ENCODE results near the gene PTGES3L. TPM values are rescaled to one million over a fixed set of nuclear protein-coding genes. Genes with fewer than 3 reads are reported as not detected.
"Not testable (repeated sequence)": the region's sequence is repeated elsewhere in the genome, so short reads cannot be mapped to it uniquely, and the experiment has no call there.

Gene PTGES3L
- total RNA-seq, 2 experiments from 2014 or later = 0.63 to 0.80 TPM

DNA sequence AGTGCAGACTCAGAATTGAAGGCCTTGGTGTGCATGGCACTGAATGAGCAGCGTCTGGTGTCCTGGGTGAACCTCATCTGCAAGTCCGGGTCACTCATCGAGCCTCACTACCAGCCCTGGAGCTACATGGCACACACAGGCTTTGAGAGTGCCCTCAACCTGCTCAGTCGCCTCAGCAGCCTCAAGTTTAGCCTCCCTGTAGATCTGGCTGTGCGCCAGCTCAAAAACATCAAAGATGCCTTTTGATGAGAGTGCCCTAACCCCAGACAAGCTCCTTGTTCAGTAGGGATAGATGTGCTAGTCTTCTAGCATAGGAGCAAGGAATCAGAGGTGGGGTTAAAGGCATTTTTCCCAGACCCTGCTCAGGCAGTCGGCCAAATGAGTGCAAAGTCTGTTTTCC is 11.6 kb upstream of the PTGES3L start:
- ChIA-PET POLR2A (no interaction called here), CTCF (no interaction called here)

DNA sequence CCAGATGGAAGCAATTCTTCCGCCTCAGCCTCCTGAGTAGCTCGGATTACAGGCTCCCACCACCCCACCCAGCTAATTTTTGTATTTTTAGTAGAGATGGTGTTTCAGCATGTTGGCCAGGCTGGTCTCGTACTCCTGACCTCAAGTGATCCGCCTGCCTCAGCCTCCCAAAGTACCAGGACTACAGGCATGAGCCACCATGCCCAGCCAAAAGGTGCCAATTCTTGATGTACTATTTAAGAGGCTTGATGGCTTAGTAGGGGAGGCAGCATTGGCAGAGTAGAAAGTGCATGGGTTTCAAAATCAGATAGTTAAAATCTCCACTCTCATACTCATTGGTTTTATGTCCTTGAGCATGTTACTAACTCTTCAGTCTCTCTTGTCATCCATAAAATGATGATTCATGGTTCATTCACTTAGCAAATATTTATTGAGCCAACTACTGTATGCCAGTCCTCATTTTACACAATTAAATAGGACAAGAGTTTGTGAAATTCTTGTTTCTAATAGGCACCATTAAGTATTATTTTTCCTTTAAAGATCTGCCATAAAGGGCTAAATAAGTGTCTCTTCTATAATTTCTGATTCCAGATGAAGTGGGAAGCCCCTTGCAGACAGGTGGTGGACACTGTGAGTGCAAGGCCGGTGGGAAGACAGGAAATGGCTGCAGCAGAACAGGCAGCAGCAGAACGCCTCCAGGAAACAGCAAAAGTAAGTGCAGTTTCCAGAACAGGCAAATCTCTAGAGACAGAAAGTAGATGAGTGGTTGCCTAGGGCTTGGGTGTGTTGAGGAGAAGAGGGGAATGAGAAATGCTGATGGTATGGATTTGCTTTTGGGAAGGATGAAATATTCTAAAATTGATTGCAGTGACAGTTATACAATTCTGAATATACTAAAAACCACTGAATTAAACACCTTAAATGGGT is 10.1 kb upstream of the PTGES3L start:
- CTCF ChIA-PET = no interaction called here
- POLR2A ChIA-PET = no interaction called here

DNA sequence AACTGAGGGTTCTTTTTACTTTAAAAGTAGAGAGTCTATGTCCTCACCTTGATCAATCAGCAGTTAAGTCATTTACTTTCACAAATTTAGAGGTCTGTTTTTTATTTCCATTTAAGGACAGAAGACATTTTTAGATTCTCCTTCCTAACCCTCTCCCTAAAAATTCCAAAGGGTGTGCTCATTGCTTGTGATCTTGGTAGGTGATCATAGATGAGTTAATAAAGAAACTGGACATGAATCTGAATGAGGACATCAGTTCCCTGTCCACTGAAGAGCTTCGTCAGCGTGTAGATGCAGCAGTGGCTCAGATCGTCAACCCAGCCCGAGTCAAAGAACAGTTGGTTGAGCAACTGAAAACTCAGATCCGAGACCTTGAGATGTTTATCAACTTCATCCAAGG is 9.3 kb upstream of the PTGES3L start:
- ChIA-PET POLR2A (no interaction called here), CTCF (no interaction called here)

DNA sequence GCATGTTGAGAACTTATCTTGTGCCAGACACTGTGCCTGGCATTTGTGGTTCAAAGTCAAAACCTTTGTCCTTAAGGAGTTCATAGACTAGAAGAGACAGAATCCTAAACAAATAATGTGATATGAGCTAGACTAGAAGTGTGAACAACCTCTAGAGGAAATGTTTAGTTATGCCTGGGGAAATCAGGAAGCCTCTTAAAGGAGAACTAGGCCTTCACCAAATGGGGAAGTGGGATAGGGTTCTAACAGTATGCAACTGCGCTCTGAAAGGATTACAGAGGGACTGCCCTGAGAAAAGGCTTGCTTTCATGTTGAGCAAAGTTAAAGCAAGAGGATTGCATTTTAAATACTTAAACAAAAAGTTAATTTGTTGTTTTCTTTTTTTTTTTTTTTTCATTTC is 5.3 kb upstream of the PTGES3L start:
- ChIA-PET CTCF (interaction anchor here (0.6 kb wide), 1 partner anchor 407 kb away, joined by 3 read pairs; no protein-coding TSS in a partner anchor), POLR2A (no interaction called here)

DNA sequence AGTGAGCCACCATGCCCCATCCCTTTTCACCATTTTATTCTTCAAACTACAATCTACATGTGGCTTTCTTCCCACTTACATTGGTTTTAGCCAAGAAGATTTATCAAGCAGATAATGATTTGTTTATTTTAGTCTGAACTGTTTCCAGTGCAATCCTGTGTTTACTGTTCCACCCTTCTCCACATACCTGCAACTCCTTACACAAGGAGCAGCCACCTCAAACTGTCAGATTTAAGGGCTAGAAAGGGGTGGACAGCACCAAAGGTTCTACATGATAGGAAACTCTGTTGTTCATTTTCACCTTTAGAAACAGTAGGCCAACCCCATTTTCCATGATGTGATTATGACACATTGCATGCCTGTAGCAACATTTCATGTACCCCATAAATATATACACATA is 2.4 kb upstream of the PTGES3L start:
- ChIA-PET CTCF (interaction anchor here (1.1 kb wide), 1 partner anchor 16 kb away, joined by 3 read pairs; the partner anchor contains the start of gene RPL27), POLR2A (no interaction called here)

DNA sequence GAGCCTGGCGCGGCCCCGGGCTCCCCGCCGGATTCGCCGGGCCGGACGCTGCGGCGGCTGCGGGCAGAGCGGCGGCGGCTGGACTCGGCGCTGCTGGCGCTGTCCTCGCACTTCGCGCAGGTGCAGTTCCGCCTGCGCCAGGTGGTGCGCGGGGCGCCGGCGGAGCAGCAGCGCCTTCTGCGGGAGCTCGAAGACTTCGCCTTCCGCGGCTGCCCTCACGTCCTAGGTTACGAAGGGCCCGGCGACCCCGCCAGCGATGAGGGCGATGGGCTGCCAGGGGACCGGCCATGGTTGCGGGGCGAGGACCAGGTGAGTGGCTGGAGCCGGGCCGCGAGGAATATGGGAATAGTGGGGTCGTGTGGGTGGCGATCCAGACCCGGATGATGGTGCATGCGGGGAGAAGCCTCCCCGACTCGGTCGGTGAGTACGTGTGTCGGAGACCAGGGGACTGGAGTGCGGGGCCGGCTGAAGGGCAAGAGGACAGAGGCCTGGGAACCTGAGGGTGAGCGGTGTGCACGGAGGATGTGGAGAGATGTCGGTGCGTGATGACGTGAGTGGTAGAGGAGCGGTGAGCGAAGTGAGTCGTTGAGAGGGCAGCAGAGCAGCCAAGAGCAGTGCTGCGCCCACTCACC is 1.0 kb upstream of the PTGES3L start:
- POLR2A ChIA-PET = interaction anchor here (1.0 kb wide), 1 partner anchor 17 kb away, joined by 9 read pairs; the partner anchor contains the start of gene RPL27
- CTCF ChIA-PET = interaction anchor here (0.7 kb wide), 1 partner anchor 17 kb away, joined by 3 read pairs; the partner anchor contains the start of gene RPL27

DNA sequence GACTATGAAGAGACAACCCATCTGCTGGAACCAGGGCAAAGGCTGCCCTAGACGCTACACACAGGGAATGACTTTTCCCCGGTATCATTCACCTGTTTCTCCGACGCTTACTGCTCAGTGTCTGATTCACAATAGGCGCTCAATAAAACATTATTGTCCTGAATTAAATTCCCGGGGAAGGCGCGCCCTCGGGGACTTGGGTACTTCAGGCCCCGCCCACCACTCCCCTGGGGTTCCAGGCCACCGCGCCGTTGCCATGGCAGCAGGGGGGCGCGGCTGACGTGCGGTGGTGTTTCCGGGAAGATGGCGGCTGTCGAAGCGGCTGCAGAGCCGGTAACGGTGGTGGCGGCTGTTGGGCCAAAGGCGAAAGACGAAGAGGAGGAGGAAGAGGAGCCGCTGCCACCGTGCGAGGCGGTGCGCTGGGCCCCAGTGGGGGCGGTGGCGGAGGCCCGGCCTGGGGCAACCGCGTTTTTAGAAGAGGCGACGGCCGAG is 440 bp upstream of the PTGES3L start, which contains the start of gene RUNDC1:
TSS of gene RUNDC1 (plus strand) at position 292 of the 492 bp plus-strand sequence. CDS start at position 304, 12 bp downstream.
- ChIA-PET POLR2A (interaction anchor here (1.0 kb wide), 1 partner anchor 18 kb away, joined by 9 read pairs; the partner anchor contains the start of gene RPL27), CTCF (interaction anchor here (0.7 to 1.0 kb wide), 2 partner anchors 17 to 18 kb away, joined by 3 read pairs; partner anchors contain the start of gene RPL27)

DNA sequence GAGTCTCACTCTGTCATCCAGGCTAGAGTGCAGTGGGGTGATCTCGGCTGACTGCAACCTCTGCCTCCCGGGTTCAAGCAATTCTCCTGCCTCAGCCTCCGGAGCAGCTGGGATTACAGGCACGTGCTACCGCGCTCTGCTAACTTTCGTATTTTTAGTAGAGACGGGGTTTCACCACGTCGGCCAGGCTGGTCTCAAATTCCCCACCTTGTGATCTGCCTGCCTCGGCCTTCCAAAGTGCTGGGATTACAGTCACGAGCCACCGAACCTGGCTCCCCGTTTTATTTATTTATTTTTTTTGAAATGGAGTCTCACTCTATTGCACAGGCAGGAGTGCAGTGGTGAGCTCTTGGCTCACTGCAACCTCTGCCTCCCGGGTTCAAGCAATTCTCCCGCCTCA is 4.2 kb downstream of the PTGES3L start:
- POLR2A ChIA-PET = not testable (repeated sequence)
- CTCF ChIA-PET = interaction anchor here (1.2 kb wide), 1 partner anchor 22 kb away, joined by 3 read pairs; the partner anchor contains the start of gene RPL27

DNA sequence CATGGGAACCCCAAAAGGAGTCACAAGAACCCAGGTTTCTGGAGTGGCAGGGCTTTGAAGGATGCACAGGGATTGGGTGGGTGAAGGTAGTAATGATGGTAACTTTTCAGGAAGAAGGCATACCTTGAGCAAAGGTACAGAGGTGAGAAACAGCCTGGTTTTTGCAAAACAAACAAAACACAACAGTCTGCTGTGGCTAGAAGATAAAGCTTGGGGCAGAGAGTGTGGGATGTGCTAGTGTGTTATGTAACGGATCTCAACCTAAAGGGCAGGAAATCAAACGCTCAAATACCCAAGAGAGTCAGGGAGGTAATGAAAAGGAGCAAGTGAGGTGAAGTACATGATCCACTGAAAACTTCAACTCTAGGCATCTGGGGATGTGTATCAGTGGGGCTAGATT is 4.6 kb downstream of the PTGES3L start:
- POLR2A ChIA-PET = no interaction called here
- CTCF ChIA-PET = interaction anchor here (0.6 to 1.2 kb wide), 3 partner anchors 23 to 1345 kb away, joined by 3 to 6 read pairs (median 4); partner anchors contain the start of gene RPL27

DNA sequence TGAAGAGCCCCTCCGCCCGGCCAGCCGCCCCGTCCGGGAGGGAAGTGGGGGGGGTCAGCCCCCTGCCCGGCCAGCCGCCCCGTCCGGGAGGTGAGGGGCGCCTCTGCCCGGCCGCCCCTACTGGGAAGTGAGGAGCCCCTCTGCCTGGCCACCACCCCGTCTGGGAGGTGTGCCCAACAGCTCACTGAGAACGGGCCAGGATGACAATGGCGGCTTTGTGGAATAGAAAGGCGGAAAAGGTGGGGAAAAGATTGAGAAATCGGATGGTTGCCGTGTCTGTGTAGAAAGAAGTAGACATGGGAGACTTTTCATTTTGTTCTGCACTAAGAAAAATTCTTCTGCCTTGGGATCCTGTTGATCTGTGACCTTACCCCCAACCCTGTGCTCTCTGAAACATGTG is 6.6 kb downstream of the PTGES3L start:
- CTCF ChIA-PET, POLR2A ChIA-PET: not testable (repeated sequence)

DNA sequence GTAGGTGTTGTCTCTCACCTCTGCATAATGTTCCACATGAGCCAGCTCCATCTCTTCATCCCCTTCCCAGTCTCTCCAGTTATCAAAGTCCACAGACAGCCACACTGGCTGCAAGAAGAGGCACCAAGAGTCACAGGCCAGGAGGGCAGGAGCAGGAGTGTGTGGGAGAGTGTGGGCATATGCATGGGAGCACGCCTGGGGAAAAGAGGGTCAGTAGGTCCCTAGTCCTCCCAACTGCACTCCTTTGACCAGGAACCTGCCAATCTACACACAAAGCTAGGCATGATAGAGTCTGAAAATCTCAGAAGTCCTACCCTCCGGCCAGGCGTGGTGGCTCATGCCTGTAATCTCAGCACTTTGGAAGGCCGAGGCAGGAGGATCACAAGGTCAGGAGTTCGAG is 8.3 kb downstream of the PTGES3L start:
- ChIA-PET CTCF (no interaction called here), POLR2A (no interaction called here)

DNA sequence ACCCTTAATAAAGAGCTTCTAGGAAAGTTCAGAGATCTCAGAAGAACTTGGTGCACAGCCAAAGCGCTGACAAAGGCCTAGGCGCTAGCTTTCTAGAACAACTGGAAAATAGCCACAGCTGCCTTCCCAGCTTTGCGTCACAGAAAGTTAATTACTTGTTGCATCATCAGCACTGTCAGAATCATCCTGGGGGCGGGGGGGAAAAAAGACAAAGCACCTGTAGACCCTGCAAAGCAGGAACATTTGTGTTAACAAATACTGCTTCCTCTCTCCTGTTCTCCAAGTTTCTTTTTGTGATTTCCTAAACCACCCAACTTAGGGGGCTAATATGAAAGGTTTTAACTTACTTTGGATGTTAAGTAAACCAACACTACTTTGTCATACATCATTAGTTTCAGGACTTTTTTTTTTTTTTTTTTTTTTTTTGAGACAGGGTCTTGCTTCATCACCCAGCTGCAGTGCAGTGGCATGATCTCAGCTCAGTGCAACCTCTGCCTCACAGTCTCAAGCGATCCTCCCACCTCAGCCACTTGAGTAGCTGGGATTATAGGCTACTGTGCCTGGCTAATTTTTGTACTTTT is 10.8 kb downstream of the PTGES3L start:
- POLR2A ChIA-PET = interaction anchor here (0.5 to 0.7 kb wide), 2 partner anchors 38 to 137 kb away, joined by 3 to 7 read pairs; no protein-coding TSS in a partner anchor
- CTCF ChIA-PET = interaction anchor here (0.6 kb wide), 1 partner anchor 195 kb away, joined by 5 read pairs; no protein-coding TSS in a partner anchor

DNA sequence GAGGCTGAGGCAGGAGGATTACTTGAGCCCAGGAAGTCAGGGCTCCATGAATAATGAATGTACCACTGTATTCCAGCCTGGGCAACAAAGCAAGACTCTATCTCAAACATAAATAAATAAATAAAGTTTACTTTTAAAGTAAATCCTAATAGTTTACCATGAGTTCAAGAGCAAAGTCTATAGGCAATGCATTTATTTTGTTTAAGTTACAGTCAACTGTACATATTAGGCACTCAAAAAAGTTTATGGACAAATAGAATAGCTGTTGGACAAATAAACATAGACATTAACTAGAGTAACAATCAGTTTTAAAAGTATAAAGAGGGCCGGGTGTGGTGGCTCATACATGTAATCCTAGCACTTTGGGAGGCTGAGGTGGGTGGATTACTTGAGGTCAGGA is 12.0 kb downstream of the PTGES3L start:
- ChIA-PET POLR2A (no interaction called here), CTCF (no interaction called here)

DNA sequence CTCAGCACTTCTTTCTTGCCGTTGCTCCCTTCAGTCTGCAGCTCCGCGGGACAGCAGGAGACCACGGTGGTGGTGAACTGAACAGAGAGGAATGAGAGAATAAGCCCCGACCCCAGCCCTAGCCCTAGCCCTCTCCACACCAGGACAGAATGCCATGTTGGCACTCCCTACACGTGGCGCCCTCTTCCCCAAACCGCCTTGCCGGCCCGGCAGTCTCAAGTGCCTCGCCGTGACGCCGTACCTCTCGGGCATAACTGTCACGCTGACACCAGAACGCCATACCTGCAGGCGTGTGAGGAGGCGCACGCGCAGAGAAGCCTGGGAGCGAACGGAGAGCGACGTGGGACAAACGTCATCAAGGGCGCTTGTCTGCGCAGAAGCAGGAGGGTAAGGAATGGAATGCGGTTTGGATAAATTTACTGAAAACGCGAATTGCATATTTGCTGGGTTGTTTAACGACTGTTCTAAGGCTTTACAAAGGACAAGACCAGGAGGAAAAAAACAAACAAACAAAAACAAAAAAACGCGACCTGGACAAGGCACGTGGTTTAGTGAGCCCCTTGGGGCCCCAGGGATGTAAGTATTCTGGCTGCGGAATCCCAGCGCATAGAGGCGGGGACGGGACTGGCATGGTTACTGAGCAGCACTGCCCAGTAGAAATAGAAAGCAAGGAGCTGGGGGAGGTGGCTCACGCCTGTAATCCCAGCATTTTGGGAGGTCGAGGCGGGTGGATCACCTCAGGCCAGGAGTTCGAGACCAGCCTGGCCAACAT is 15.5 kb downstream of the PTGES3L start, which contains the start of gene AARSD1:
TSS of gene AARSD1 (minus strand) at position 294 of the 772 bp plus-strand sequence. CDS start at position 280, 14 bp downstream.
- CTCF ChIA-PET = interaction anchor here (0.7 kb wide), 1 partner anchor 116 kb away, joined by 4 read pairs; no protein-coding TSS in a partner anchor
- POLR2A ChIA-PET = interaction anchor here (1.1 kb wide), 1 partner anchor 42 kb away, joined by 4 read pairs; the partner anchor contains the start of gene IFI35

DNA sequence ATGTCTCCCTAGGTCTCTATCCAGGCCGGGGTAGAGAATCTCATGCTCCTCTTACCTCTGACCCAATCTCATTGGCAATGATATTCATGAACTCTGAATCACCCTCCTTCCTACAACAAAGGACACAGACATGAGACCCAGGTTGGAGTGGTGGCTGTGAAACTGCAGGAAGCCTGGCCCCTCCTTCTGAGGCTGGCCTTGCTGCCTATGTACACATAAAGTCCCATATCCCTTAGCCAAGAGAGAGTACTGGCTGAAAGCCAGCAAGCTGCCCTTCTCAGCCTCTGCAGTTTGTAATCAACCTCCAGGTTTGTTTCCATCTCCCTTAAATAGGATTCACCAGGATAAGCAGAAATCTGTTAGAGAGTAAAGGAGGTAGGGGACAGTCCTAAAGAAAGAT is 26.2 kb downstream of the PTGES3L start:
- CTCF ChIA-PET = no interaction called here
- POLR2A ChIA-PET = no interaction called here

DNA sequence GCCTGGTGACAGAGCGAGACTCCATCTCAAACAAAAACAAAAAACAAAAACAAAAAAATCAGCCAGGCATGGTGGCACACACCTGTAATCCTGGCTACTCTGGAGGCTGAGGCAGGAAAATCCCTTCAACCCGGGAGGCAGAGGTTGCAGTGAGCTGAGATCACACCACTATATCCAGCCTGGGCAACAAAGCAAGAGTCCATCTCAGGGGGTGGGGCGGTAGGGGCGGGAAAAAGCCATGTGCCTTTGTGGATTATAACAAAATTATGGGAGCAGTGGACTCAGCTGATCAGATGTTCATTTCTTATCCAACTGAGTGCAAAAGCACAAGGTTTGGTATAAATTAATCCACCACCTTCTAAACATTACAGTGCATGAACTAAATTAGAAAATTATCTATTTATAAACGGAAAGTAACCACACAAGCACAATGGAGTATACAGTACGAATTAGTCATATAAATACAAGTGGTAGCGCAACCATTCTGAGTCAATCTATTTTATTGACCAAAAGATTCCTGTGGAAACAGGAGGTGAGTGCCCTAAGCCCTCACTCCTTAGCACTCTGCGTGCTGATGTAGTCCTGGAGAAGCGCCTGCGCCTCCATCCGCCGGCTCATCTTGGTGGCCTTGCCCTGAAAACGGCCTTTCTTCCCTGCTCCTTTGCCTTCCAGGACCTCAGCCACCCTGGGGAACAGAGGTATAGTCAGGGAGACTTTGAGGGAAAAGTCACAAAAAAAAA is 29.7 kb downstream of the PTGES3L start:
- ChIA-PET CTCF (no interaction called here), POLR2A (interaction anchor here (0.6 kb wide), 1 partner anchor 9 kb away, joined by 5 read pairs; no protein-coding TSS in a partner anchor)

DNA sequence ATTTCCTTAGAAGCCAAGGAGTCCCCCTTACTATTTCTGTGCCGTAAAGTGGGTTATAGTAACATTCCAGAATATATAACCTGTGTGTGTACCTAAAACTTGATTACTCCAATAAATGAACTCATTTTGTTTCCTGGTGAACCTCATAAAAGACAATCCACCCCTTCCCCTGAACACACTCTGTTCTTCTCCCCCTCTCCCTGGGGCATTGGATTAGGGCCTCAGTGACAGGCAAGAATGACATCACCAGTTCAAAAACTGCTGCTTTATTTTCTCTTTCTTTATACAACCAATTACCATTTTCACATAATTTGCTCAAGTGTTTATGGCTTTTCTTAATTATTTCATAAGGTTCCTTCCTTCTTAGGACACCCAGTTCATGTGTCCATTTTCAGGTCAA is 33.1 kb downstream of the PTGES3L start:
- ChIA-PET POLR2A (no interaction called here), CTCF (no interaction called here)

DNA sequence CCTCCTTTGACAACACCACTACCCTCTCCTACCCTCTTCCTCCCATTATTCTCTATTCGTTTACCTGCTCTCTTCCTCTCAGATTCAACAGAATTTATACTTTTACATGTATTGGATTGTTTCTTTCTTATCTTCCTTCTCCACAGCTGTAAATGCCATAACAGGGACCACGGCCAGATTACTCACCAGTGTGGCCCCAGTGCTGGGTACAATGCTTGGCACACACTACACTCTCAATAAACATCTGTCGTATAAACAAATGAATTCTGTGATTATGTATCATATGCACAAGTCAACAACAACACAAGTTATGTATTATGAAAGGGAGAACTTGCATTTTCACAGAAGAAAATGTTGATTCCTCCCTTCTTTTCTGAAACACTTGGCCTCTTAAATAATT is 35.7 kb downstream of the PTGES3L start:
- ChIA-PET POLR2A (no interaction called here), CTCF (no interaction called here)

All from activated CD8-positive, alpha-beta memory T cell treated with anti-CD3 and anti-CD28 coated beads for 36 hours (primary cell).